Measurements from ENCODE around the gene UGT1A9.
"Not testable (repeated sequence)": the region's sequence is repeated elsewhere in the genome, so short reads cannot be mapped to it uniquely, and the experiment has no call there.

UGT1A9 gene

DNA sequence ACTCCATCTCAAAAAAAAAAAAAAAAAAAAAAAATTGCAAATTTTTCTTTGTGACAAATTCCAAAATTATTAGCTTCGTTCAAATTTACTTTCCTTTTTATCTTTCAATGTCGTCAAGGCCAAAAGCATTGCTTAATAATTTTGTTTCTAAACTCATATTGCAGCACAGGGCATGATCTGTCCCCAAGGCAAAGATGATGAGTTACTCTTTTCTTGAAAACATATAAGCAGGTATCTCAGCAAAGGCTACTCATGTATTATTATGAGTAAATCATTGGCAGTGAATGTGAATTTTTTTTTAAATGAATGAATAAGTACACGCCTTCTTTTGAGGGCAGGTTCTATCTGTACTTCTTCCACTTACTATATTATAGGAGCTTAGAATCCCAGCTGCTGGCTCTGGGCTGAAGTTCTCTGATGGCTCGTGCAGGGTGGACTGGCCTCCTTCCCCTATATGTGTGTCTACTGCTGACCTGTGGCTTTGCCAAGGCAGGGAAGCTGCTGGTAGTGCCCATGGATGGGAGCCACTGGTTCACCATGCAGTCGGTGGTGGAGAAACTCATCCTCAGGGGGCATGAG is 9.9 kb downstream of the UGT1A9 start, which contains the start of gene UGT1A7:
UGT1A7 (plus strand) TSS at position 381 of the 579 bp plus-strand sequence; CDS start at position 418, 37 bp downstream.
- no peak for DNase-seq

DNA sequence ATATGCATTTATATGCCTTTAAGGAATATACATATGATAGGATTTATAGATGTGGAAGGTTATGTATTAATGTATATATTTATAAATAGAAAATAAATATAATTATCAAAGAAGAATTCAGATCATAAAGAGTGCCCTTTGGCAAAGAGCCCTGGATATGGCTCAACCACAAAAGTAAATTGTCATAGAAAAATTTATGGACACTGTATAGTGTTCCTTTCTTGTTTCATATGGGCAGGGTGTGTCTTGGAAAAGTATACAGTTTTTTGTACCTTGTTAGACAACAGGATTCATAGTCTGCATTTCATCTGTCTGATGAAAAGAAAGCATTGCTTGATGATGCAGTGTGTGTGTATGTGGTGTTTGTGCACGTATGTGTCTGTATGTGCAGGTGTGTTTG is 12.9 kb downstream of the UGT1A9 start:
- DNase-seq: no peak

GRCh38 chr2:233686928-233687327 is 15.2 kb downstream of the UGT1A9 start:
- DNase-seq: no peak

DNA sequence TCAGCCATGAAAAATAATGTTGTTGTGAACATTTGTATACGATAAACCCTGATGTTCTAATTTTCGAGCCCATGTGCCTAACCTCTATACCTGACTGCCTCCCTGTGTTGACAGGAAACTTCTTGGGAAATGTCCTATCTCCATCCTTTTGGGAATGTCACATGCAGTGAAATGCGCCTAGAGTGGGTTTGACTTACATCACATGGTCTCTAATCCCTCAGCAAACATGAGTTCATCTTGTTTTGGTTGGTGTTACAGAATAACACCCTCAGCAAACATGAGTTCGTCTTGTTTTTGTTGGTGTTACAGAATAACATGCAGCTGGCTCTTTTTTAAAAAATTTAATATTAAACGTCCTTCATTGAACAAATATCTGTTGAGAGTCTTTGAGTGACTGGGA is 16.6 kb downstream of the UGT1A9 start:
- DNase-seq: no peak

DNA sequence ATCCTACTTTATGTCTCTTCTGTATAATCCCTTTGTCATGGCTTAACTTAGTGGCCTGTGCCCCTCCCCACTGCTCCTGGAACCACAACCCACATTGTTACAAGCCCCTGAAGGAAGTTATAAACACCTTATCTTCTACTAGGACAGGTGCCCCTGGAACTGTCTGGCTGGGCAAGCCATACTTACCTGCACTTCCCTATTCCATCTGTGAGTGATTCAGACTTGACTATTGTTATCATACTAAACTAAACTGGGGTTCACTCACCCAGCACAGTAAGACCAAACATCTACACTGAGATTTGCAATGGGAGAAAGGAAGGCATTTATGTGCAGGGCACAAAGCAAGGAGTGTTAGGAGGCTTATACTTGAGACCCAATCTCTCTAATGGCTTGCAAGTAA is 17.3 kb downstream of the UGT1A9 start:
- DNase-seq: no peak

DNA sequence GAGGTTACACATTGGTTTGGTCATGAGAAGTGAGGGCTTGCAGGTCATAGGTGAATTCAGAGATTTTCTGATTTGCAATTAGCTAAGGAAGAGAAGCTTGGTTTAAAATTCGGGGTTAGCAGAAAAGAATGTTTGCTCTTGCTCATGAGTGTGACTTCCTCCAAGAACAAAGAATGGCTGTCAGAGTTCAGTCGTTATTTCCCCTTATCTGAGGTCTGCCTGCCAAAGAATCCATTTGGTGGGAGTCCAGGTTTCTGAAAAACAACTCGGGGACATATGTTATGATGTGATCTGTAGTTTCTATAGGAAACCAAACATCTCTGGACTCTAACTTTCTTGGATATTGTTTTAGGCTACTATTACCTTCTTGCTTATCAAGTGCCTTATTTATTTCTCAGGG is 17.8 kb downstream of the UGT1A9 start:
- DNase-seq: no peak

GRCh38 chr2:233690444-233690843 is 18.7 kb downstream of the UGT1A9 start:
- no peak for DNase-seq

- no peak for DNase-seq
Observed at GRCh38 chr2:233691443-233692433, 20.0 kb downstream of the UGT1A9 start.

DNA sequence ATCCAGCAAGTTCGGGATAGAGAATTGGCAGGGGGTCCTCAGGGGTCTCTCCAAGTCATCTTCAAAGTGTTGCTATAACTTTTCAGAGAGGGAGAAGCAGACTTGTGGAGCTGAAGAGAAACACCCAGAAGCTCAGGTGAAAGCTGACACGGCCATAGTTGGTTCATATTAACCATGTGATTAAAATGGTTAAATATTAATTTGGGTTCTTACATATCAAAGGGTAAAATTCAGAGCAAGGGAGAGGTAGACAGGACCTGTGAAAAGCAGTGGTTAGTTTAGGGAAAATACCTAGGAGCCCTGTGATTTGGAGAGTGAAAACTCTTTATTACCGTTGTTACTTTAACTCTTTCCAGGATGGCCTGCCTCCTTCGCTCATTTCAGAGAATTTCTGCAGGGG is 20.9 kb downstream of the UGT1A9 start, which contains the start of gene UGT1A6:
UGT1A6 (plus strand) TSS at position 243 of the 400 bp plus-strand sequence; CDS start at position 358, 115 bp downstream.
- DNase-seq: no peak

DNA sequence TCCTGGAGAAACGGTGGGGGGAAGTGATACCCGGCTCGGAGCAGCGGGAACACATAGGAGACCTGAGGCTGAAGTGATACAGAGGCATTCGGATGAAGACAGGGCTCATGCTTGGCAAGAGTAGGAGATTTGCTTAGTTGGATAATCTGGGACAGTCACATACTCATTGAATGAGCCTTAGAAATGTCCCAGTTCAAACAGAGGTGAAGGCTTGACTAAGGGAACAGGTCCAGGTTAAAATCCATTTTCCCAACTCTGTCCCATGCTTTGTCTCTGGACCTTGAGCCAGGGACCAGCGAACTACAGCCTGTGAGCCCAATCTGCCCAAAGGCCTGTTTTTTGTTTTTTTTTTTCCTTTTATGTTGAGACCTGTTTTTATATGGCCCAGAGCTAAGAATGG is 22.3 kb downstream of the UGT1A9 start:
- no peak for DNase-seq

- no peak for DNase-seq
Observed at GRCh38 chr2:233698740-233699139, 27.0 kb downstream of the UGT1A9 start.

DNA sequence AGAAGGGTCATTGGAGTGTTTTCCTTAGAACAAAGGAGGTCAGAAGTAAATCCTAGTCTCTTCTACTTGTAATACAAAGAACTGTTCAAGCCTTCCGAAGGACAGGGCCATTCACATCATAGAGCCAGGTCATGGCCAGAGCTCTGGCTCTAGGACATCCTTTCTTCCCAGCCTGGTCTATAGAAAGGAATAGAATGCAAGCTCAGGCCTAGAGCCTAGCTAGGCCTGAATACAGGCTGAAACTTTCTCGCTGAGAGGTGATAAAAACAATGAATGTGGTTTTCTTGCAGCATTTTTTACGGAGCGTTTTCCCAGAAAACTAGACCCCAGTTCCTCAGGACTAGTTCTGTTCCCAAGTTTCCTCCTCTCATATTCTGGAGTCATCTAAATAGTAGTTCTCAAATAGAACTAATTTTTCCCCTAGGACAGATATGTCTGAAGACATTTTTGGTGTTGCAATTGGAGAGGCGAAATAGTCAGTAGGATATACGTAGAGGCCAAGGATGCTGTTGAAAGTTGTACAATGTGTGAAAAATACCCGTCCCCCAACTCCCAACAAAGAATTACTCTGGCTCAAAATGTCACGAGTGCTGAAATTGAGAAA is 27.8 kb downstream of the UGT1A9 start:
- no peak for DNase-seq

- DNase-seq: no peak
Observed at GRCh38 chr2:233700028-233700635, 28.4 kb downstream of the UGT1A9 start.

DNA sequence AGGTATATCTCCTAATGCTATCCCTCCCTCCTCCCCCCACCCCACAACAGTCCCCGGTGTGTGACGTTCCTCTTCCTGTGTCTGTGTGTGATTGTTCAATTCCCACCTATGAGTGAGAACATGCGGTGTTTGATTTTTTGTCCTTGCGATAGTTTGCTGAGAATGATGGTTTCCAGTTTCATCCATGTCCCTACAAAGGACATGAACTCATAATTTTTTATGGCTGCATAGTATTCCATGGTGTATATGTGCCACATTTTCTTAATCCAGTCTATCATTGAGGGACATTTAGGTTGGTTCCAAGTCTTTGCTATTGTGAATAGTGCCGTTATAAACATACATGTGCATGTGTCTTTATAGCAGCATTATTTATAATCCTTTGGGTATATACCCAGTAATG is 29.1 kb downstream of the UGT1A9 start:
- DNase-seq: not testable (repeated sequence)

- no peak for DNase-seq
Observed at GRCh38 chr2:233702238-233702637, 30.5 kb downstream of the UGT1A9 start.

DNA sequence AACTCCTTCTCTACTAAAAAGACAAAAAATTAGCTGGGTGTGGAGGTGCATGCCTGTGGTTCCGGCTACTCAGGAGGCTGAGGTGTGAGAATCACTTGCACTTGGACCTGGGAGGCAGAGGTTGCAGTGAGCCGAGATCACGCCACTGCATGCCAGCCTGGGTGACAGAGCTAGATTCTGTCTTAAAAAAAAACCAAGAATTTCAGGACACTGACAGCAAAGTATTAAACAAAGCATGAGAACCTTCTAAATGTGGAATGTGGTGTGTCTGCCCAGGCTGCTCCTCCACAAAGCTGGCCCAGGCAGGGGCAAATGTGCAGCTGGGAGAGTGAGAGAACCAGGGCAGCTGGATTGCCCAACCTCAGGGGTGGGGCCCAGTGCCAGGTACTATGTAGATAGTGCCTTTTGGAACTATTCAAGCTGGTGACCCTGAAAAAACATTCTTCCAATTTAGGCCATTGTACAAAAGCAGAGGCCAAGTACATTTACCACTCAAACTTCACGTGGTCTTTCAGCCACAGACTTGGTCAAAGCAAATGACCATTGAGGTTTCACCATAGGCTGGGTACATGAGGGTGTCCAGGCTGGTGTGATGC is 34.3 kb downstream of the UGT1A9 start:
- DNase-seq: no peak

GRCh38 chr2:233706720-233707119 is 35.0 kb downstream of the UGT1A9 start:
- no peak for DNase-seq

GRCh38 chr2:233707940-233708644 is 36.4 kb downstream of the UGT1A9 start:
- DNase-seq: no peak

DNA sequence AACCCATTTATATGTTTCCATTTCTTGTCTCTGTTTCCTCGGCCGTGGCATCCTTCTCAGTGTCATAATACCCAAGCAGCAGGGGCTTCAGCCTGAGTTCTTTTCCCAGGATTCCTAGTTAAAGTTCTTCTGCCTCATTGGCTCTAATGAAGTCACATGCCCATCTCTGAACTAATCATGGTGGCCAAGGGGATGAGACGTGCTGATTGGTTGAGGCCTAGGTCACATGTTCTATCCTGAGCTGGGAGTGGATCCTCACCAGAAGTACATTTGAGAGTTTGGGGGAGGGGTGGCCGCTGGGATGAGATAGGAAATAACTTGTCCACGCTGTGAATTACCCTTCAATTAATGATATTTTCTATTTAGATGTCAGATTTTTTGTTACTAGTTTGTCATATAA is 37.2 kb downstream of the UGT1A9 start:
- DNase-seq: no peak

GRCh38 chr2:233711312-233712008 is 39.8 kb downstream of the UGT1A9 start:
- DNase-seq: peak; percentile 63

DNA sequence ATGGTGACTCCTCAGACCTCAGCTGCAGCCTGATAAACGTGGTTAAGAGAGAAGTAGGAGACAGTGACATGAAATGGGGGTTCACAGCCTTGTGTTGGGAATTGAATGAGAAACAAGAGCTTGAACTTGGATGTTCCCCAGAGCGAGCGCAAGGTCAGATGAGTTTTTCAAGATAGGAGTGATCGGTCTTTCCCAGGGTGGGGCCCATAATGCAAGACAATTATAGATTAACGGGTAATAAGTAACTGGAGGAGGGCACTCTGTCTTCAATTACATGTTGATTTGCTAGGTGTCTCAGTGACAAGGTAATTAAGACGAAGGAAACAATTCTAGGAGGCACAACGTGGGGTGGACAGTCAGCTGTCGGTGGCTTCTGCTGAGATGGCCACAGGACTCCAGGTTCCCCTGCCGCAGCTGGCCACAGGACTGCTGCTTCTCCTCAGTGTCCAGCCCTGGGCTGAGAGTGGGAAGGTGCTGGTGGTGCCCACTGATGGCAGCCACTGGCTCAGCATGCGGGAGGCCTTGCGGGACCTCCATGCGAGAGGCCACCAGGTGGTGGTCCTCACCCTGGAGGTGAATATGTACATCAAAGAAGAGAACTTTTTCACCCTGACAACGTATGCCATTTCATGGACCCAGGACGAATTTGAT is 41.0 kb downstream of the UGT1A9 start, which contains the start of gene UGT1A5:
UGT1A5 (plus strand) TSS at position 297 of the 651 bp plus-strand sequence; CDS start at position 382, 85 bp downstream.
- DNase-seq: no peak

Measured in NCI-H774 (cell line).